Lower leg skin (tissue), 4 donors: Measurements from ENCODE around the gene EIF6. TPM values are rescaled to one million over a fixed set of nuclear protein-coding genes. Genes with fewer than 3 reads are reported as not detected.

Source experiments
- DNase-seq, 2 donors: peaks; one replicate each; pipeline ENCODE4 v3.0.0-alpha.2; 2019; ENCODE audit warnings: low spot score in 2 of 2
- H3K4me3 ChIP-seq: fragments of 200-600 bp; sonication (generic); 2 replicates; pipeline ENCODE4 v1.5.1; 2017; ENCODE audit warnings: mild to moderate bottlenecking, low read depth; ENCODE audit not compliant: poor library complexity, severe bottlenecking
- POLR2A ChIP-seq, 2 donors: fragments of 450-650 bp; IDR thresholded peaks; one replicate each; pipeline ENCODE4 v1.6.1; 2016 to 2017; ENCODE audit warnings: antibody characterized with exemption in 2 of 2, mild to moderate bottlenecking in 1 of 2, moderate library complexity in 1 of 2
- WGBS, 2 donors: methylation state at CpG; one replicate each; pipeline ENCODE4 v1.1.5; 2018; 5-methylcytosine and 5-hydroxymethylcytosine counted together
- intact Hi-C: fragments of 100-400 bp; cut with DNase I; formaldehyde crosslinking; loops from one replicate; pipeline ENCODE4 v1.15.0; 2023; ENCODE audit warnings: low total_unique reads
- total RNA-seq, 4 donors: library from RNA; depleted of rRNA; stranded (reverse); fragments of >200 nt; gene quantifications; one replicate each; pipeline ENCODE4 v1.1.0, GENCODE V29; 2016
- TF ChIP-seq, protein P1 (sequence below), 3 donors: fragments of 450-650 bp; IDR thresholded peaks; one replicate each; pipeline ENCODE4 v1.5.1; 2016; ENCODE audit warnings: antibody characterized with exemption in 3 of 3, mild to moderate bottlenecking in 3 of 3, moderate library complexity in 2 of 3

EIF6 gene
- total RNA-seq, 4 donors from 2014 or later = 148 to 240 (median 177) TPM

DNA sequence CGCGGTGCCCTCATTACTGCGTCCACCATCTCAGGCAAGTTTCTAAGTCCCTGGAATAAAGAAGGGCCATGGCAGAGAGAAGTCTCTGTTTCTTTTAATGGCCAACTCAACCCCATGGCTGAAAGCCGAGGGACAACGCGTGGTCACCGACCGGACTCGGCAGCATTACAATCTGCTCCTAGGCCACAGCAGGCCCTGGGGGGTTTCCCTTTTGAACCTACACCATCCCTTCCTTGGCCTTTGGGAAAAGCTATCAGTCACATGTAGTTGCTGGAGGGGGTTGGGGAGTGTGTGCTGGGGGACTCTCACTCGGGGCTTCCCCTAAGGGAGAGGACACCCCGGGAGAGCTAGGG is 18.8 kb upstream of the EIF6 start:
- DNase-seq = no peak
- WGBS, 2 donors = 65 to 70% methylated on average over 11 of the region's 11 CpGs
- intact Hi-C loops = no loop called here
- H3K4me3 ChIP-seq = no peak overlapping the region
- no peak for TF ChIP-seq POLR2A (IDR thresholded peaks at IDR 0.05)
- TF ChIP-seq, protein P1, sequence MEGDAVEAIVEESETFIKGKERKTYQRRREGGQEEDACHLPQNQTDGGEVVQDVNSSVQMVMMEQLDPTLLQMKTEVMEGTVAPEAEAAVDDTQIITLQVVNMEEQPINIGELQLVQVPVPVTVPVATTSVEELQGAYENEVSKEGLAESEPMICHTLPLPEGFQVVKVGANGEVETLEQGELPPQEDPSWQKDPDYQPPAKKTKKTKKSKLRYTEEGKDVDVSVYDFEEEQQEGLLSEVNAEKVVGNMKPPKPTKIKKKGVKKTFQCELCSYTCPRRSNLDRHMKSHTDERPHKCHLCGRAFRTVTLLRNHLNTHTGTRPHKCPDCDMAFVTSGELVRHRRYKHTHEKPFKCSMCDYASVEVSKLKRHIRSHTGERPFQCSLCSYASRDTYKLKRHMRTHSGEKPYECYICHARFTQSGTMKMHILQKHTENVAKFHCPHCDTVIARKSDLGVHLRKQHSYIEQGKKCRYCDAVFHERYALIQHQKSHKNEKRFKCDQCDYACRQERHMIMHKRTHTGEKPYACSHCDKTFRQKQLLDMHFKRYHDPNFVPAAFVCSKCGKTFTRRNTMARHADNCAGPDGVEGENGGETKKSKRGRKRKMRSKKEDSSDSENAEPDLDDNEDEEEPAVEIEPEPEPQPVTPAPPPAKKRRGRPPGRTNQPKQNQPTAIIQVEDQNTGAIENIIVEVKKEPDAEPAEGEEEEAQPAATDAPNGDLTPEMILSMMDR (IDR thresholded peaks at IDR 0.05) = no peak

DNA sequence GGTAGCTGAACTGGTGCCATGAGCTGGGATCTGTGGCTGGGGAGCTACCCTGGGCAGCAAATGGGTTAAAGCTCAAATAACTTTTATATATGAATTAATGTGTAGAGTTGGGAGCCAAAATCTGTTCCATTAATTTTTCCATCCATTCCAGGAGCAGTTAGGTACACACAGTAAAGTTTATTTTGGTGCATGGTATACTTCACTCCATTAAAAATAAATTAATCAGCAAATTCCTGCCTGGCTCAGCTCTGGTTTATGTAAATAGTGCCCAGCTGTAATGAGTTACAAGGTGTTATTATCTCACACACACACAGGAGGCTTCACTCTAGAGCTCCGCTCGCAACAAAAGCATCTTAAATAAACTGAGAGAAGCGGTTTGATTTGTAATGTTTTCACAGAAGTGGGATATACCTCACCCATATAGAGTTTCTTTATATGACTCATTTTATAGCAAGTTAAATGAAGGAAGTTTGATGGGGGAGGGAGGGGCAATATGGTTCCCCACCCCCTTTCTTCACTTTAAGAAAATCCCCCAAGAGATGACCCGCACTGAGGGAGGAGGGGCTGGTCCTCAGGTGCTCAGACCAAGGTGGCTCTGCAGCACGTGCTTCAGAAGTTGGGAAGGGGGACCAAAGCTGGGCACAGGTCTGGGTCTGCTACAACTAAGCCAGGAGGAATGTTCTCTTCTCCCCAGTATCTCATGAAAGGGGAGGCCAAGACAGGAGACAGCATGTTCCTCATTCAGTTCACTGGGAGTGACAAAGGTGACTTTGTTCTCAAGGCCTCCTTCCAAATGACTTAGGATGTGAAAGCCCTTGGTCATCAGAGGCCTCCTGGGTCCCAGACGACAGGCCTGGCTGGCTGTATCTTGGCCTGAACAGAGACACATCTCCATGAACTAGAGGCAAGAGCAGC is 18.1 kb upstream of the EIF6 start:
- WGBS, 2 donors = 70 to 83% methylated on average over 6 of the region's 6 CpGs
- no peak for DNase-seq
- intact Hi-C loops = no loop called here
- no peak overlapping the region for H3K4me3 ChIP-seq
- TF ChIP-seq, protein P1 (IDR thresholded peaks at IDR 0.05) = no peak
- TF ChIP-seq POLR2A (IDR thresholded peaks at IDR 0.05) = no peak

DNA sequence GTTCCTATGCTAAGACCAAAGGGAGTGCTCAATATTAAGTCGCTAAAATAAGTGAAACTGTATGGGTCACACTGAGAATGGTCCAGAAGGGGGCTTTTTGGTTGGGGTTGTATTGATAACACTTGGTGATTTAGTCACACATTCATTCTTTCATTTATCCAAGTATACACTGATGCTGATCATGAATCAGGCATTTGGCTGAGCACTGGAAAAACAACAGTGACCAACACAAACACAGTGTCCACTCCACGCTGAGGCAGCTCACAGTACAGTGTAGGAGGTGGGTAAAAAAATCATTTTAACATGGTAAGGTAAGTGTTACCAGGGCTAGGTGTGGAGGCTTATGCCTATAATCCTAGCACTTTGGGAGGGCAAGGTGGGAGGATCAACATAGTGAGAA is 16.9 kb upstream of the EIF6 start:
- 89 to 96% methylated on average over 2 of the region's 2 CpGs for WGBS, 2 donors
- intact Hi-C loops = no loop called here
- TF ChIP-seq, protein P1 (IDR thresholded peaks at IDR 0.05) = no peak
- TF ChIP-seq POLR2A (IDR thresholded peaks at IDR 0.05) = no peak
- DNase-seq = no peak
- no peak overlapping the region for H3K4me3 ChIP-seq

DNA sequence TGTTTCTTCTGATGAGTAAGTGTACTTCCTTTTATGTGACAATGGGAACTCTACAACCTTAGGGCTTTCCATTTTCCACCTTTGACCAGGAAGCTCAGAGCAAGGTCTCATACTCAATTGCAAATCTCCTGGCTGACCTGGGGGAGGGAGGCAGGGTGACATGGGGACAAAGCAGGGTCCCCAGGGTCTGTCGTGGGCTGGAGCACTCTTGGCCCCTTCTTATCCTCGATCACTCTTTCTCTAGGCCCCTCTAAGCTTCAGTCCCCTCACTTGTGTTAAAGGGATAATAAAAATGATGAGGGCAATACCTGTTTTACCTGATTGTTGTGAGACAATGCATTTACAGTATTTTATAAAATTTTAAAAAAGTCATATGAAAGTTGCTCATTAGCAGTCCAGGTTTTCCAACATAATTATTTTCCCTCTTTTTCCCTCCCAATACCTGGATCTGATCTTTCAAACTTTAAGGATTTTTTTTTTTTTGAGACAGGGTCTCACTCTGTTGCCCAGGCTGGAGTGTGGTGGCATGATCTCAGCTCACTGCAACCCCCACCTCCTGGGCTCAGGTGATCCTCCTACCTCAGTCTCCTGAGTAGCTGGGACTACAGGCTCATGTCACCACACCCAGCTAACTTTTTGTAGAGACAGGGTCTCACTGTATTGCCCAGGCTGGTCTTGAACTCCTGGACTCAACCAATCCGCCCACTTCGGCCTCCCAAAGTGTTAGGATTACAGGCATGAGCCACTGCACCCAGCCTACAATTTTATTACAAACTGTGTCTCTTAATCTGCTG is 16.1 kb upstream of the EIF6 start:
- DNase-seq = no peak
- intact Hi-C loops = no loop called here
- H3K4me3 ChIP-seq = no peak overlapping the region
- no peak for TF ChIP-seq POLR2A (IDR thresholded peaks at IDR 0.05)
- TF ChIP-seq, protein P1 (IDR thresholded peaks at IDR 0.05) = no peak
- 87 to 91% methylated on average over 4 of the region's 4 CpGs for WGBS, 2 donors

DNA sequence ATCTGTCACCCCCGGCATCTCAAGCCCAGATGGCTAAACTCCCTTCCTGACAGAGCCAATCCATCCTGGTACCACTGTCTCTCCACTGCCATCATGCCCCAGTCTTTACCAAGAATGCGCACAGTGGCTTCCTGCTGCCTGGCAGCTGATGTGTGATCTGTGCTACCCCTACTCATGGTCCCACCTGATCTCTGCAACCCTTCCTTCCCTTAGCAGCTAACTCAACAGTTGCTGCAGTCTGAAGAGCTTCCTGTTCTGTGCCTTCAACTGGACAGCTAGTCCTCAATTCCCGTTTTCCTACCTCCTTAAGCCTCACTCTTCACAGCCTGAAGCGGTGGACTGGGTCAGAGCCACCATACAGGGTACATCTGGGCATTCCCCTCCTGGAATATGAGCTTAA is 15.2 kb upstream of the EIF6 start:
- H3K4me3 ChIP-seq = no peak overlapping the region
- TF ChIP-seq POLR2A (IDR thresholded peaks at IDR 0.05) = no peak
- TF ChIP-seq, protein P1 (IDR thresholded peaks at IDR 0.05) = no peak
- intact Hi-C loops = loop anchor here (5.0 kb wide), 1 partner anchor 148 kb away; no protein-coding TSS in a partner anchor
- 76 to 79% methylated on average over 4 of the region's 4 CpGs for WGBS, 2 donors
- no peak for DNase-seq
